H1 (cell line): Measurements from ENCODE around the gene RASL10A. TPM values are rescaled to one million over a fixed set of nuclear protein-coding genes. Genes with fewer than 3 reads are reported as not detected.

Experiments
- CBX8 ChIP-seq: fragments of 300-800, 300-1000 bp; sonication (generic); IDR thresholded peaks from 2 replicates; pipeline ENCODE4 v1.7.1; 2016; ENCODE audit warnings: low read depth, low read length, borderline replicate concordance
- EP300 ChIP-seq, 2 experiments: IDR thresholded peaks; 1 replicate in 1 of 2; 2 replicates in 1 of 2; pipeline ENCODE4 v1.6.1; 2011 to 2012; ENCODE audit warnings: low read depth in 2 of 2, low read length in 2 of 2, mild to moderate bottlenecking in 2 of 2, borderline replicate concordance in 1 of 2, inconsistent platforms in 1 of 2, moderate library complexity in 1 of 2
- POLR2AphosphoS5 ChIP-seq: IDR thresholded peaks from 2 replicates; pipeline ENCODE4 v1.6.1; 2011; ENCODE audit warnings: low read depth, low read length
- RNF2 ChIP-seq: fragments of 200-900, 300-1000 bp; sonication (generic); IDR thresholded peaks from 2 replicates; pipeline ENCODE4 v1.7.1; 2016; ENCODE audit warnings: borderline replicate concordance, low read depth, mild to moderate bottlenecking, antibody characterized with exemption, low read length; ENCODE audit not compliant: poor library complexity, severe bottlenecking; ENCODE audit errors: missing control alignments
- SP2 ChIP-seq: IDR thresholded peaks from 2 replicates; pipeline ENCODE4 v1.6.1; 2012; ENCODE audit warnings: mild to moderate bottlenecking, low read length, inconsistent platforms
- TEAD4 ChIP-seq: IDR thresholded peaks from 2 replicates; pipeline ENCODE4 v1.6.1; 2012; ENCODE audit warnings: low read depth, low read length, inconsistent platforms, mixed read lengths
- polyA plus RNA-seq, 7 experiments: library from polyadenylated mRNA; depleted of rRNA in 3 of 7; stranded (reverse) in 5 of 7; unstranded in 2 of 7; fragments of >200 nt in 5 of 7; fragments of 200-250 nt in 2 of 7; gene quantifications; 1 replicate in 5 of 7; 2 replicates in 1 of 7; 4 replicates in 1 of 7; pipeline versions ENCODE4 v1.2.1 to v1.2.3, GENCODE V29; 2011 to 2013; ENCODE audit warnings: missing spikeins in 2 of 7, mixed read lengths in 2 of 7
- total RNA-seq: library from RNA; stranded (reverse); fragmentation: NEBNext Ultra II Directional; extraction: Animal tissue kit (Norgen Biotek cat#: 25700); gene quantifications from 2 replicates; pipeline ENCODE4 v1.2.1, GENCODE V29; 2021
- TF ChIP-seq, protein P1 (sequence below): fragments of 300-600 bp; sonication (generic); IDR thresholded peaks from 2 replicates; pipeline ENCODE4 v1.7.1; 2012; ENCODE audit warnings: low read length, moderate library complexity, mild to moderate bottlenecking, inconsistent platforms; ENCODE audit not compliant: insufficient replicate concordance
- TF ChIP-seq, protein P2 (sequence below): IDR thresholded peaks from 2 replicates; pipeline ENCODE4 v1.6.1; 2012; ENCODE audit warnings: low read length, inconsistent platforms

RASL10A gene
- total and polyA plus RNA-seq, 2 of the 8 experiments (the other 6 are each of a cell fraction or from before 2014, with no cell fraction given): 1.1 to 1.5 TPM

DNA sequence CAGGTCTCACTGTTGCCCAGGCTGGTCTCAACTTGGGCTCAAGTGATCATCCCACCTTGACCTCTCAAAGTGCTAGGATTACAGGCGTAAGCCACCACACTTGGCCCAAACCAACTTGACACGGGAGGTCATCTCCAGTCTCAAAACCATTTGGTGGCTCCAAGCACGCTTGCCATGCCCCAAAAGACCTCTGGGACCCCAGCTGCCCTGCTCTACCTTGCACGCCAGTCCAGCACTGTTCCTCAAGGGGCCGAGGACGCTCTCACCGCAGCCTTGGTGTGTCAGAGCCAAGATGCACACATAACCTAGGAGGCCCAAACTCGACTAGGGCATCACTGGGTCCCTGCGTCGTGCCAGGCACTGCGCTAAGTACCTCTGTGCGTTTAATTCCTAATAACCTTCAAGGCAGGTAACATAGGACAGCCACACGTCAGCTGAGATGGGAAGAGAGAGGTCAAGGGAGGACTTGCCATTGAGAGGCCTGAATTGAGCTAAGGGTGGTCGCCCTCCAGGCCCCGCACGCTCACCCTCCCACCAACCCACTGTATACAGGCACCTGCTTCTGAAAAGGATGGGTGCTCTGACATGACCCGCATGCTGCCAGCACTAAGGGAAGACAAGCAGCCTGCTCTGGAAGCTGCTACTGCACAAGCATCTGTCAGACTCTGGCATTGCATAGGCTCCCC lies 13.6 kb downstream of the RASL10A start (continued):
- TF ChIP-seq, protein P1, sequence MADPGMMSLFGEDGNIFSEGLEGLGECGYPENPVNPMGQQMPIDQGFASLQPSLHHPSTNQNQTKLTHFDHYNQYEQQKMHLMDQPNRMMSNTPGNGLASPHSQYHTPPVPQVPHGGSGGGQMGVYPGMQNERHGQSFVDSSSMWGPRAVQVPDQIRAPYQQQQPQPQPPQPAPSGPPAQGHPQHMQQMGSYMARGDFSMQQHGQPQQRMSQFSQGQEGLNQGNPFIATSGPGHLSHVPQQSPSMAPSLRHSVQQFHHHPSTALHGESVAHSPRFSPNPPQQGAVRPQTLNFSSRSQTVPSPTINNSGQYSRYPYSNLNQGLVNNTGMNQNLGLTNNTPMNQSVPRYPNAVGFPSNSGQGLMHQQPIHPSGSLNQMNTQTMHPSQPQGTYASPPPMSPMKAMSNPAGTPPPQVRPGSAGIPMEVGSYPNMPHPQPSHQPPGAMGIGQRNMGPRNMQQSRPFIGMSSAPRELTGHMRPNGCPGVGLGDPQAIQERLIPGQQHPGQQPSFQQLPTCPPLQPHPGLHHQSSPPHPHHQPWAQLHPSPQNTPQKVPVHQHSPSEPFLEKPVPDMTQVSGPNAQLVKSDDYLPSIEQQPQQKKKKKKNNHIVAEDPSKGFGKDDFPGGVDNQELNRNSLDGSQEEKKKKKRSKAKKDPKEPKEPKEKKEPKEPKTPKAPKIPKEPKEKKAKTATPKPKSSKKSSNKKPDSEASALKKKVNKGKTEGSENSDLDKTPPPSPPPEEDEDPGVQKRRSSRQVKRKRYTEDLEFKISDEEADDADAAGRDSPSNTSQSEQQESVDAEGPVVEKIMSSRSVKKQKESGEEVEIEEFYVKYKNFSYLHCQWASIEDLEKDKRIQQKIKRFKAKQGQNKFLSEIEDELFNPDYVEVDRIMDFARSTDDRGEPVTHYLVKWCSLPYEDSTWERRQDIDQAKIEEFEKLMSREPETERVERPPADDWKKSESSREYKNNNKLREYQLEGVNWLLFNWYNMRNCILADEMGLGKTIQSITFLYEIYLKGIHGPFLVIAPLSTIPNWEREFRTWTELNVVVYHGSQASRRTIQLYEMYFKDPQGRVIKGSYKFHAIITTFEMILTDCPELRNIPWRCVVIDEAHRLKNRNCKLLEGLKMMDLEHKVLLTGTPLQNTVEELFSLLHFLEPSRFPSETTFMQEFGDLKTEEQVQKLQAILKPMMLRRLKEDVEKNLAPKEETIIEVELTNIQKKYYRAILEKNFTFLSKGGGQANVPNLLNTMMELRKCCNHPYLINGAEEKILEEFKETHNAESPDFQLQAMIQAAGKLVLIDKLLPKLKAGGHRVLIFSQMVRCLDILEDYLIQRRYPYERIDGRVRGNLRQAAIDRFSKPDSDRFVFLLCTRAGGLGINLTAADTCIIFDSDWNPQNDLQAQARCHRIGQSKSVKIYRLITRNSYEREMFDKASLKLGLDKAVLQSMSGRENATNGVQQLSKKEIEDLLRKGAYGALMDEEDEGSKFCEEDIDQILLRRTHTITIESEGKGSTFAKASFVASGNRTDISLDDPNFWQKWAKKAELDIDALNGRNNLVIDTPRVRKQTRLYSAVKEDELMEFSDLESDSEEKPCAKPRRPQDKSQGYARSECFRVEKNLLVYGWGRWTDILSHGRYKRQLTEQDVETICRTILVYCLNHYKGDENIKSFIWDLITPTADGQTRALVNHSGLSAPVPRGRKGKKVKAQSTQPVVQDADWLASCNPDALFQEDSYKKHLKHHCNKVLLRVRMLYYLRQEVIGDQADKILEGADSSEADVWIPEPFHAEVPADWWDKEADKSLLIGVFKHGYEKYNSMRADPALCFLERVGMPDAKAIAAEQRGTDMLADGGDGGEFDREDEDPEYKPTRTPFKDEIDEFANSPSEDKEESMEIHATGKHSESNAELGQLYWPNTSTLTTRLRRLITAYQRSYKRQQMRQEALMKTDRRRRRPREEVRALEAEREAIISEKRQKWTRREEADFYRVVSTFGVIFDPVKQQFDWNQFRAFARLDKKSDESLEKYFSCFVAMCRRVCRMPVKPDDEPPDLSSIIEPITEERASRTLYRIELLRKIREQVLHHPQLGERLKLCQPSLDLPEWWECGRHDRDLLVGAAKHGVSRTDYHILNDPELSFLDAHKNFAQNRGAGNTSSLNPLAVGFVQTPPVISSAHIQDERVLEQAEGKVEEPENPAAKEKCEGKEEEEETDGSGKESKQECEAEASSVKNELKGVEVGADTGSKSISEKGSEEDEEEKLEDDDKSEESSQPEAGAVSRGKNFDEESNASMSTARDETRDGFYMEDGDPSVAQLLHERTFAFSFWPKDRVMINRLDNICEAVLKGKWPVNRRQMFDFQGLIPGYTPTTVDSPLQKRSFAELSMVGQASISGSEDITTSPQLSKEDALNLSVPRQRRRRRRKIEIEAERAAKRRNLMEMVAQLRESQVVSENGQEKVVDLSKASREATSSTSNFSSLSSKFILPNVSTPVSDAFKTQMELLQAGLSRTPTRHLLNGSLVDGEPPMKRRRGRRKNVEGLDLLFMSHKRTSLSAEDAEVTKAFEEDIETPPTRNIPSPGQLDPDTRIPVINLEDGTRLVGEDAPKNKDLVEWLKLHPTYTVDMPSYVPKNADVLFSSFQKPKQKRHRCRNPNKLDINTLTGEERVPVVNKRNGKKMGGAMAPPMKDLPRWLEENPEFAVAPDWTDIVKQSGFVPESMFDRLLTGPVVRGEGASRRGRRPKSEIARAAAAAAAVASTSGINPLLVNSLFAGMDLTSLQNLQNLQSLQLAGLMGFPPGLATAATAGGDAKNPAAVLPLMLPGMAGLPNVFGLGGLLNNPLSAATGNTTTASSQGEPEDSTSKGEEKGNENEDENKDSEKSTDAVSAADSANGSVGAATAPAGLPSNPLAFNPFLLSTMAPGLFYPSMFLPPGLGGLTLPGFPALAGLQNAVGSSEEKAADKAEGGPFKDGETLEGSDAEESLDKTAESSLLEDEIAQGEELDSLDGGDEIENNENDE: no peak
- TF ChIP-seq POLR2AphosphoS5 (no peak), EP300 (IDR thresholded peaks at IDR 0.05; ENCODE audit: borderline replicate concordance in 1 of 2, low read depth in 2 of 2, low read length in 2 of 2) (no peak), RNF2 (no peak), TEAD4 (no peak), CBX8 (no peak), SP2 (no peak)
- TF ChIP-seq, protein P2, sequence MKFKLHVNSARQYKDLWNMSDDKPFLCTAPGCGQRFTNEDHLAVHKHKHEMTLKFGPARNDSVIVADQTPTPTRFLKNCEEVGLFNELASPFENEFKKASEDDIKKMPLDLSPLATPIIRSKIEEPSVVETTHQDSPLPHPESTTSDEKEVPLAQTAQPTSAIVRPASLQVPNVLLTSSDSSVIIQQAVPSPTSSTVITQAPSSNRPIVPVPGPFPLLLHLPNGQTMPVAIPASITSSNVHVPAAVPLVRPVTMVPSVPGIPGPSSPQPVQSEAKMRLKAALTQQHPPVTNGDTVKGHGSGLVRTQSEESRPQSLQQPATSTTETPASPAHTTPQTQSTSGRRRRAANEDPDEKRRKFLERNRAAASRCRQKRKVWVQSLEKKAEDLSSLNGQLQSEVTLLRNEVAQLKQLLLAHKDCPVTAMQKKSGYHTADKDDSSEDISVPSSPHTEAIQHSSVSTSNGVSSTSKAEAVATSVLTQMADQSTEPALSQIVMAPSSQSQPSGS: no peak
